Upper lobe of left lung (tissue), 4 donors: Measurements from ENCODE around the gene CD84.

Experiments
- EP300 ChIP-seq, 4 donors: sonication (generic); formaldehyde crosslinking; IDR thresholded peaks; one replicate each; pipeline ENCODE4 v1.5.1; 2017; ENCODE audit warnings: antibody characterized with exemption in 4 of 4, control low read depth in 2 of 4
- POLR2A ChIP-seq, 4 donors: fragments of 450-650 bp; IDR thresholded peaks; one replicate each; pipeline ENCODE4 v1.5.1; 2016 to 2017; ENCODE audit warnings: antibody characterized with exemption in 4 of 4, mild to moderate bottlenecking in 2 of 4
- POLR2AphosphoS5 ChIP-seq, 2 donors: sonication (generic); formaldehyde crosslinking; IDR thresholded peaks; one replicate each; pipeline ENCODE4 v1.5.1; 2017; ENCODE audit warnings: antibody characterized with exemption in 2 of 2
- TF ChIP-seq, protein P1 (sequence below), 6 experiments: fragments of 450-650 bp in 4 of 6; fragments of 200-600 bp in 2 of 6; sonication (generic) in 2 of 6; IDR thresholded peaks; one replicate each; pipeline ENCODE4 v1.5.1; 2016 to 2019; ENCODE audit warnings: antibody characterized with exemption in 6 of 6

DNA sequence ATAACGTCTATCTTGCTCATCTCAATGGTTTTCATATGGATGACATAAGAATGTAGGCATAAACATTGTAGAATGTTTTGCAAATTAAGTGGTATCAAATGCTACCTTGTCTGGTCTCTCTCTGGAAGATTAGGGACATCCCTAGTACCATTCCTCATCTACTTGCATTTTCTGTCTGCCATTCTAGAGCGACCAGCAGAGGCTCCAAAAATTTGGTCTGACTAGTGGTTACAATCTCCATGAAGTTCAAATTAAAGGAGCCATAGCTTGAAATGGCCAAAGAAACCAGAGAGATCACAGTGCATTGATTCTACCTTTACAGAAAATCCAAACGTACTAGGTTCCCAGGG is 1.1 kb downstream of the CD84 start:
- TF ChIP-seq, protein P1, sequence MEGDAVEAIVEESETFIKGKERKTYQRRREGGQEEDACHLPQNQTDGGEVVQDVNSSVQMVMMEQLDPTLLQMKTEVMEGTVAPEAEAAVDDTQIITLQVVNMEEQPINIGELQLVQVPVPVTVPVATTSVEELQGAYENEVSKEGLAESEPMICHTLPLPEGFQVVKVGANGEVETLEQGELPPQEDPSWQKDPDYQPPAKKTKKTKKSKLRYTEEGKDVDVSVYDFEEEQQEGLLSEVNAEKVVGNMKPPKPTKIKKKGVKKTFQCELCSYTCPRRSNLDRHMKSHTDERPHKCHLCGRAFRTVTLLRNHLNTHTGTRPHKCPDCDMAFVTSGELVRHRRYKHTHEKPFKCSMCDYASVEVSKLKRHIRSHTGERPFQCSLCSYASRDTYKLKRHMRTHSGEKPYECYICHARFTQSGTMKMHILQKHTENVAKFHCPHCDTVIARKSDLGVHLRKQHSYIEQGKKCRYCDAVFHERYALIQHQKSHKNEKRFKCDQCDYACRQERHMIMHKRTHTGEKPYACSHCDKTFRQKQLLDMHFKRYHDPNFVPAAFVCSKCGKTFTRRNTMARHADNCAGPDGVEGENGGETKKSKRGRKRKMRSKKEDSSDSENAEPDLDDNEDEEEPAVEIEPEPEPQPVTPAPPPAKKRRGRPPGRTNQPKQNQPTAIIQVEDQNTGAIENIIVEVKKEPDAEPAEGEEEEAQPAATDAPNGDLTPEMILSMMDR (IDR thresholded peaks at IDR 0.05), result no peak
- no peak for TF ChIP-seq POLR2AphosphoS5 (IDR thresholded peaks at IDR 0.05)
- TF ChIP-seq POLR2A (IDR thresholded peaks at IDR 0.05), result no peak
- no peak for TF ChIP-seq EP300 (IDR thresholded peaks at IDR 0.05)
